Stomach (tissue), 4 donors: ENCODE results near the gene SPATA2.

Experiments used
- CTCF ChIP-seq, 7 experiments: fragments of 450-650 bp in 4 of 7; fragments of 200-600 bp in 3 of 7; sonication (generic) in 3 of 7; IDR thresholded peaks; one replicate each; pipeline ENCODE4 v1.5.1; 2016 to 2019; ENCODE audit warnings: antibody characterized with exemption in 7 of 7, control low read depth in 2 of 7, mild to moderate bottlenecking in 1 of 7
- POLR2A ChIP-seq, 4 donors: fragments of 450-650 bp; IDR thresholded peaks; one replicate each; pipeline ENCODE4 v1.6.1; 2016; ENCODE audit warnings: antibody characterized with exemption in 4 of 4, control low read depth in 2 of 4, mild to moderate bottlenecking in 1 of 4, moderate library complexity in 1 of 4
- POLR2AphosphoS5 ChIP-seq, 3 donors: sonication (generic); formaldehyde crosslinking; IDR thresholded peaks; one replicate each; pipeline ENCODE4 v1.6.1; 2016; ENCODE audit warnings: antibody characterized with exemption in 3 of 3

GRCh38 chr20:49906101-49906604 lies 9.2 kb downstream of the SPATA2 start:
- TF ChIP-seq CTCF (IDR thresholded peaks at IDR 0.05) (no peak), POLR2AphosphoS5 (IDR thresholded peaks at IDR 0.05) (no peak), POLR2A (IDR thresholded peaks at IDR 0.05) (no peak)
